RWPE2 (cell line): ENCODE data around the gene NRGN.

Experiments used
- ATAC-seq: fragments of 200-7000 bp; cut with Tn5 transposase; 3 replicates; pipeline ENCODE4 v1.9.1; 2021; ENCODE audit warnings: low read depth
- DNase-seq: peaks from one replicate; pipeline ENCODE4 v3.0.0-alpha.2; 2020; ENCODE audit warnings: low spot score
- H3K27ac ChIP-seq: fragments of 450-650 bp; 2 replicates; pipeline ENCODE4 v1.5.1; 2017; ENCODE audit warnings: mild to moderate bottlenecking; ENCODE audit not compliant: poor library complexity, severe bottlenecking
- H3K27me3 ChIP-seq: fragments of 250-450 bp; sonication (Bioruptor Pico); 2 replicates; pipeline ENCODE4 v1.5.1; 2021; ENCODE audit warnings: mild to moderate bottlenecking, moderate library complexity; ENCODE audit not compliant: insufficient read depth, poor library complexity, severe bottlenecking
- H3K36me3 ChIP-seq: fragments of 250-450 bp; sonication (Bioruptor Pico); 2 replicates; pipeline ENCODE4 v1.5.1; 2020; ENCODE audit warnings: low read depth, mild to moderate bottlenecking, moderate library complexity
- H3K4me1 ChIP-seq: fragments of 250-450 bp; sonication (Bioruptor Pico); 2 replicates; pipeline ENCODE4 v1.5.1; 2021; ENCODE audit warnings: mild to moderate bottlenecking, moderate library complexity; ENCODE audit not compliant: insufficient read depth, poor library complexity, severe bottlenecking
- H3K4me3 ChIP-seq: fragments of 250-450 bp; sonication (Bioruptor Pico); 2 replicates; pipeline ENCODE4 v1.5.1; 2021; ENCODE audit warnings: mild to moderate bottlenecking, moderate library complexity; ENCODE audit not compliant: severe bottlenecking
- H3K9me3 ChIP-seq: fragments of 250-450 bp; sonication (Bioruptor Pico); 2 replicates; pipeline ENCODE4 v1.5.1; 2021; ENCODE audit warnings: mild to moderate bottlenecking, moderate library complexity; ENCODE audit not compliant: severe bottlenecking
- TF ChIP-seq, protein P1 (sequence below): fragments of 450-650 bp; IDR thresholded peaks from one replicate; pipeline ENCODE4 v1.5.1; 2017; ENCODE audit warnings: mild to moderate bottlenecking, moderate library complexity; ENCODE audit not compliant: poor library complexity, severe bottlenecking

Gene NRGN

DNA sequence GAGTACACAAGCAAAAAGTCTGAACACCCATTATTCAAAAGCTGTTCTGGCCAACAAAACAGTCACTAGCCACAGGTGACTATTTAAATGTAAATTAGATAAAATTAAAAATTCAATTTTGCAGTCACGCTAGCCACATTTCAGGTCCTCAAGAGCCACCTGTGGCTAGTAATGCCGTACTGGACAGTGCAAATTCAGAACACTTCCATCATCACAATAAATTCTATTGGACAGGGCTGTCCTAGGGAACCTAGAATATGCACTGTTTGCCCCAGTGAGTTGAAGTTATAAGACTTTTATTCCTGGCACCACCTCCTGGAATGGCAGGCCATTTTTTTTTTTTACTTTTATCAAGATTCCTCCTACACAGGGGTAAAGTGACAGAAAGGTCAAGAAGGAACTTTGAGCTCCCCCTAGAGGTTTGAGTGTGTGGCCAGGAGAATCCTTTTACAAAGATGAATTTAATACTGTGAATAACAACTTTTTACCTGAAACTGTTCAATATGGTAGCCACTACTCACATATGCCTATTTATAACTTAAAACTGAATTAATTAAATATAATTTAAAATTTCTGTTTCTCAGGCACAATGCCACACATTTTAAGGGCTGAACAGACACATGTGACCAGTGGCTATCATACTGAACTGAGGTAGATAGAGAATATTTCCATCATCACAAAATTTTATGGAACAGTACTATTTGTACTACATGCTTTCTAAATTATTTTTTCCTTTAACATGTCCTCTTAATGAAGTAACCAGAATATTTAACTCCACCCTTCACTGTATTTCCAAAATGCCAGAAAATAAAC lies 53.9 kb downstream of the NRGN start:
- DNase-seq: no peak
- Histone ChIP-seq H3K27me3 (no peaks in the 10 kb centered on the region), H3K36me3 (peaks cover 10% of the 10 kb centered on the region; the same call in 1 of the 2 replicates), H3K27ac (no peak overlapping the region), H3K9me3 (no peaks in the 10 kb centered on the region), H3K4me1 (peaks cover 9% of the 10 kb centered on the region), H3K4me3 (no peak overlapping the region)
- TF ChIP-seq, protein P1, sequence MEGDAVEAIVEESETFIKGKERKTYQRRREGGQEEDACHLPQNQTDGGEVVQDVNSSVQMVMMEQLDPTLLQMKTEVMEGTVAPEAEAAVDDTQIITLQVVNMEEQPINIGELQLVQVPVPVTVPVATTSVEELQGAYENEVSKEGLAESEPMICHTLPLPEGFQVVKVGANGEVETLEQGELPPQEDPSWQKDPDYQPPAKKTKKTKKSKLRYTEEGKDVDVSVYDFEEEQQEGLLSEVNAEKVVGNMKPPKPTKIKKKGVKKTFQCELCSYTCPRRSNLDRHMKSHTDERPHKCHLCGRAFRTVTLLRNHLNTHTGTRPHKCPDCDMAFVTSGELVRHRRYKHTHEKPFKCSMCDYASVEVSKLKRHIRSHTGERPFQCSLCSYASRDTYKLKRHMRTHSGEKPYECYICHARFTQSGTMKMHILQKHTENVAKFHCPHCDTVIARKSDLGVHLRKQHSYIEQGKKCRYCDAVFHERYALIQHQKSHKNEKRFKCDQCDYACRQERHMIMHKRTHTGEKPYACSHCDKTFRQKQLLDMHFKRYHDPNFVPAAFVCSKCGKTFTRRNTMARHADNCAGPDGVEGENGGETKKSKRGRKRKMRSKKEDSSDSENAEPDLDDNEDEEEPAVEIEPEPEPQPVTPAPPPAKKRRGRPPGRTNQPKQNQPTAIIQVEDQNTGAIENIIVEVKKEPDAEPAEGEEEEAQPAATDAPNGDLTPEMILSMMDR: peak; percentile 85
- 0 out of 3 replicates have a peak, but pooled peaks have one; percentile 41 for ATAC-seq

DNA sequence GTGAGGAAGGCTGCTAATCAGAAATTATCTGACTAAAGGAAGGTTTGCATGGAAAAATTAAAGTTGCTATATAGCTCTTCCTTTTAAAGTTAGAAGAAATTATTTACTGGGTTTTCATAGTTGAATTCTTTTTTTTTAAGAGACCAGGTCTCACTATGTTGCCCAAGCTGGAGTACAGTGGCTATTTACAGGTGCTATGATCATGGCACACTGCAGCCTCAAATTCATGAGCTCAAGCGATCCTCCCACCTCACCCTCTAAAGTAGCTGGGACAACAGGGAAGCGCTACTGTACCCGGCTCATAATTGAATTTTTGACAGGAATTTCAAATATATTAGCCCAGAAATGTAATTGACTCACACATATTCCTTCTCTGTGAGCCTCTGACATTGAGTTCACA lies 56.6 kb downstream of the NRGN start:
- ATAC-seq (no peak), DNase-seq (no peak)
- Histone ChIP-seq H3K27ac (no peak overlapping the region), H3K36me3 (peaks cover 7% of the 10 kb centered on the region; the same call in 1 of the 2 replicates), H3K4me3 (no peak overlapping the region), H3K4me1 (peaks cover 13% of the 10 kb centered on the region), H3K27me3 (no peaks in the 10 kb centered on the region), H3K9me3 (no peaks in the 10 kb centered on the region)
- TF ChIP-seq, protein P1: no peak
